NOMO-1 treated with dmso at 0.1 percent for 144 hours (cell line): ENCODE results near the gene AHCYL2.
"Not testable (repeated sequence)": the region's sequence is repeated elsewhere in the genome, so short reads cannot be mapped to it uniquely, and the experiment has no call there.

ENCODE experiments used
- DNase-seq: peaks from one replicate; lab custom pipeline; 2025; ENCODE audit not compliant: unreplicated experiment; lab: John Stamatoyannopoulos, UW

The AHCYL2 gene

DNA sequence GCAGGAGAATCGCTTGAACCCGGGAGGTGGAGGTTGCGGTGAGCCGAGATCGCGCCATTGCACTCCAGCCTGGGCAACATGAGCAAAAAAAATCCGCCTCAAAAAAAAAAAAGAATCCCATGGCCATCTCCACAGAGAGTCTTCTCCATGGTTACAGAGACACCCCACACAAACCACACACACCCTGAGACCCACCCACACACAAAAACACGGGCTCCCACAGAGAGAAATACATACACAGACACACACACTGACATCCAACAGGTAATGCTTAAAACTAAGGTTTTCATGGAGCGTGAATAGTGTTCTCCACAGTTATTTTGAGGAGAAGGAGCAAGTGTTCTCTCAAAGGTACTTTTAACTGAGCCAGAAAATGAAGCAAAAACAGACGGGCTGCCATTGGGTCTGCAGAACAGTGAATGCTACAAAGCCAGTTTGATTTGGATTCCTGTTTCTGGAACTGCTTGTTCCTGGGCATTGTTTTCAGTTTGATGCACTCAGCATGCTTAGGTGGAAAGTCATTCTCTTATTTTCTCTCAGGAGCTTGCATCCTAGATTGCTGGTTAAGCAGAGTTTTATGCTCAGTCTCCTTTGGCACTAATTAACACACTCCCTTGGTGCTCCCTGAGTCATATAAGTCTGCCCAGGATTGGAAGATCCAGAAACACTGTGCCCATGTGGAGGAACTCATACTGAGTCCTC, 15.4 kb downstream of the AHCYL2 start:
- DNase-seq: no peak

DNA sequence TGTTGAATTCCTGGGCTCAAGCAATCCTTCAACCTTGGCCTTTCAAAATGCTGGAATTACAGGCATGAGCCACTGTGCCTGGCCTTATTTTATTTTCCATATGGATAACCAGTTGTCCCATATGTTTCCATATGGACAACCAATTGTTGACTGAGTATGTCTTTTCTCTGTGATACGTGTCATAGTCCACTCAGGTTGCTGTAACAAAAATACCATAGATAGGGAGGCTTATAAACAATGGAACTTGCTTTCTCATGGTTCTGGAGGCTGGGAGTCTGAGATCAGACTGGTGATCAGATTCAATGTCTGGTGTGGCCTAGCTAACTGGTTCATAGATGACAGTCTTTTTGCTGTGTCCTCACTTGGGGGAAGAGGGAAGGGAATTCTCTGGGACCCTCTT, 19.4 kb downstream of the AHCYL2 start:
- no peak for DNase-seq

DNA sequence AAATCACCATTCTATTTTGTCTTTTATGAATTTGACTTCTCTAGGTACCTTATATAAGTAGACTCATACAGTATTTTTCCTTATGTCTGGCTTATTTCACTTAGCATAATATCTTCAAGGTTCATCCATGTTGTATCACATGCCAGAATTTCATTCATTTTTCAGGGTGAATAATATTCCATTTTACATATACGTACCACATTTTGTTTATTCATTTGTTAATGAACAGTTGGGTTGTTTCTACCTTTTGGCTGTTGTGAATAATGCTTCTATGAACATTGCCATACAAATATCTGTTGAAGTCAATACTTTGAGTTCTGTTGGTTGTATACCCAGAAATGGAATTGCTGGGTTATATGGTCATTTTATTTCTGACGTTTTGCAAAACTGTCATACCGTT, 20.7 kb downstream of the AHCYL2 start:
- DNase-seq: no peak

DNA sequence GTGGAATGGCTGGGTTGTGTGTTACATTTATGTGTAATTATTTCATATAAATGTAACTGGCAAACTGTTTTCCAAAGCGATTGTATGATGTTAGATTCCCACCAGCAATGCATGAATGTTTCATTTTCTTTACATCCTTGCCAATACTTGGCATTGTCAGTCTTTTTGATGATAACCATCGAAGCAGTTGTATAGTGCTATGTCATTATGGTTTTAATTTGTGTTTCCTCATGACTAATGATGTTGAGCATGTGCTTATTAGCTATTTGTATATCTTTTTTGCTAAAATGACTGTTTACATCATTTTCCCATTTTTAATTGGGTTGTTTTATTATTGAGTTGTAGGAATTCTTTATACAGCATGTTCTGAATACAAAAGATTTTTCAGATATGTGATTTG, 22.3 kb downstream of the AHCYL2 start:
- no peak for DNase-seq

DNA sequence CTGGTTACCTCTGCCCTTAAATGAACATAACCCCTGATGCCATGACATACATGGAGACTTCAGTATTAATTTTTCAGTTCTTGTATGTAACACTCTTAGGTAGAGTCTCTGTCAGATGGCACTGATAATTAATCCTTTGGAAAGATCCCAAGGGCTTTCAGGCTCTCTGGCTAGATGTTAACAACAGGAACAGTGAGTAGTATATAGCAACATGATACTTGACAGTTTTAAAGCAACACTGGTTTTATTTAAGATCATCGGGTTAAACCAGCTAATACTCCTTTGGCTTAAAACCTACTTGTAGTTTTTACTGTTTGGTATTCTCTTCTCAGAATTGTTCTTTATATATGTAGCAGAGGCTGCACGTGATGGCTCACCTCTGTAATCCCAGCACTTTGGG, 27.3 kb downstream of the AHCYL2 start:
- no peak for DNase-seq

DNA sequence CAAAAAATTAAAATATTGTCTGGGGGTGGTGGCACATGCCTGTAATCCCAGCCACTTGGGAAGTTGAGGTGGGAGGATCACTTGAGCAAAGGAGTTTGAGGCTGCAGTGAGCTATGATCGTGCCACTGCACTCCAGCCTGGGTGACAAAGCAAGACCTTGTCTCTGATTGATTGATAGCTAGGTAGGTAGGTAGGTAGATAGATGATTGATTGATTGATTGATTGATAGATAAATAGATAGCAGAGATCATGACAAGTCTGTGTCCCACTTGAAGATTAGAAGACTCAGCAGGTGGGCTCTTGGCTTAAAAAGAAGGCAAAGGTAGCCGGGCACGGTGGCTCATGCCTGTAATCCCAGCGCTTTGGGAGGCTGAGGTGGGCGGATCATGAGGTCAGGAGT, 27.8 kb downstream of the AHCYL2 start:
- DNase-seq: not testable (repeated sequence)

DNA sequence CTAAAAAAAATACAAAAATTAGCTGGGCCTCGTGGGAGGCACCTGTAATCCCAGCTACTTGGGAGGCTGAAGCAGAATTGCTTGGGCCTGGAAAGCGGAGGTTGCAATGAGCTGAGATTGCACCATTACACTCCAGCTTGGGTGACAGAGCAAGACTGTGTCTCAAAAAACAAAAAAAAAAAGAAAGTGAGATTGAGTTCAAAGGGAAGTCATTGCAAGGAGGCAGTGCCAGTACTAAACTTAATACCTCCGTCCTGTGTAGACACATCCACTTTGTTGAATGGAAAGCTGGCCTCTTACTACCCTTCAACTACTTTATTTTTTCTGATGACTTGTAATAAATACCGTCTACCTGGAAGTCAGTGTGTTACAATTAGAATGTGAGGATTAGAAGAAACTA, 31.0 kb downstream of the AHCYL2 start:
- no peak for DNase-seq

DNA sequence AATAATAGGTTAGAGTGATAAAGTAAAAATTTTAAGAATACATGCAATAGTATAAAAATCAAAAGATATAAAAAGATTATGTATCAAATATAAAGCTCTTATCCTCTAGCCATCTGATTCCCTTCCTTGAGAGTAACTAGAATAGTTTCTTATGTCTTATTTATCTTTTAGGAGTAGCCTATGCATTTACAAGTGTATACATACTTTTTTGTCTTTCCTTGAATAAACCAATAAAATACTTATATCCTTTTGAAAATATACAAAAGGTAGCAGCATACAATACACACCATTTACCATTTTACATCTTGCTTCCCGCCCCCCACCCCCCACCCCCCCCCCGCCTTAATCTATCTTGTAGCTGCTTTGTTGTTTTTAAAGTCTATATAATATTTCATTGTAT, 31.4 kb downstream of the AHCYL2 start:
- no peak for DNase-seq

DNA sequence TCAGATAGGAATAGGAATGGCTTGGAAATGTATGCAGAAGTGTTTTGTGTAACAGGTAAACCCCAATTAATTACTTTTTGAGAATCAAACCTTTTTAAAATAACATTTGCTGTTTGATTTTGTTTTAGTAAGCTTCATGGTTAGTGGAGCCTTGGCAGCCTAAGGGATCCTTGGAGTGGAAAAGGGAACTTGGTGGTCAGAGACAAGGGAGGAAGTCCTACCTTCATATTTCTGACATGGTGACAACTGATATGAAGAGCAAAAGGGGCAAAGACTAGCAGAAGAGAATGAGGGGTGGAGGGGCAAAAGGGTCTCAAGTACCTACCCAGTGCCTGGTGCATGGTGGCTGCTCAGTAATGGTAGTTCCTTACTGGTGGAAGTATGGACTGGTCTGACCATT, 32.3 kb downstream of the AHCYL2 start:
- DNase-seq: no peak

DNA sequence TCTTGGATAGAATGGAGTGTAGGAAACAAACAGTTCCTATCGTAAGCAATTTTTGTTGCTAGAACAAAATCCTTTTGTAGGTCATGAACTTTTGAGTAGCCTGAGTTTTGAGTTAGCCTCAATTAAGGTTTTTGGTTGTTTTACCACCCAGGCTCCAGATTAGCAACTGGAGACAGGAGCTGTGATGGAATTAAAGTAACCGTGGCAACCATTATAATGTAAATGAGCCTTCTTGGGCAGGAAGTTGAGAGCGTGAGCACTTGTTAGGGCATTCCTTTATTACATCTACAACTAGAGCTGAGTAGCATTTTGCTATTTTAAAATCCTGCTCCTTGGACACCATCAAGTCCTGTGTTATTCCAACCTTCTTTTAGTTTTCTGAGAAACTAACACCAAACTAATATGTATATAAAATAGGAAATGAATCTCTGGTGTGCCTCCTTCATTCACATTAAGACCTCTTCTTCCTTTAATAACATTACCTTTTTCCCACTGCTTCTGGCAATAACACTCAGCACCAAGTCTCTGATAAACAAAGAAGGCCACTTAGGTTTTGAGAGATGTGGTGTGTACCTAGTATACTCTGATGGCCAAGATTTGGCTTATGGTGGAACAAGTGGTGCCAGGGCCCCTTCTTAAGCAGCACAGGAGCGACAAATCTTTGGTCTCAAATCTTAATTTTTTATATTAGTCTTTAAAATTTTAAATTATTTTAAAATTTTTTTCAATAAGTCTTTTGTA, 34.0 kb downstream of the AHCYL2 start:
- no peak for DNase-seq

DNA sequence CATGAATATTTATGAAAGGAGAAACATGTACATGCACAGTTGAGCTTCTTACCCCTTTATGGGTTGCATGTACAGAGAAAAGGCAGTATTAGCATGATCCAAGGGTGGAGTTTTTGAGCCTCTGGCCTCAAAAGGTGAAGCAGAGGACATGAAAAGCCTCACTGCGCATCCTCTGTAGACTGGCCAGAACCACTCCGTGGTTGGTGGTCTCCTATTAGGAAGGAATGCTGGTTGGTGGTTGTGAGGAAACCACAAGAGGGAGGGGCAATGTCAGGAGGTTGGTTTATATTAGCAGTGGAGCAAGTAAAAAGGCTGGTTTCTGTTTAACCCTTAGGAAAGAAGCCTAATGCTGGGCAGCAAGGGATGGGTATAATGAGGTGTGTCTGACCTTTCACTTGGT, 37.5 kb downstream of the AHCYL2 start:
- no peak for DNase-seq

DNA sequence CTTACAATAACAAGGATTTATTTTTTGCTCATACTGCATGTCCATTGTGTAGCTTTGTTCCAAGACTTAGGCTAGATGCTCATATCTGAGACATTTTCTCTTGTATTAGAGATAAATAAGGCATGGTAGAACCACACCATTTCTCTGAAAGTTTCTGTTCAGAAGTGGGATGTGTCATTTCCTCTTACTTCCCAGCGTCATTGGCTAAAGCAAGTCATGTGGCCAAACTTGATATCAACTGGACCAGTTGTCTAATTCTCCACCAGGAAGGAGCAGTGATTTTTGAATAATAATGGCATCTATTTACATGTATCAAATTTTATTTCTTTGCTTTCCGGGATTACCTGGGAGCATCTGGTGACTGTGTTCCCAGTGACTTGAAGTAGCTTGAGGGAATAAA, 38.3 kb downstream of the AHCYL2 start:
- DNase-seq: no peak

DNA sequence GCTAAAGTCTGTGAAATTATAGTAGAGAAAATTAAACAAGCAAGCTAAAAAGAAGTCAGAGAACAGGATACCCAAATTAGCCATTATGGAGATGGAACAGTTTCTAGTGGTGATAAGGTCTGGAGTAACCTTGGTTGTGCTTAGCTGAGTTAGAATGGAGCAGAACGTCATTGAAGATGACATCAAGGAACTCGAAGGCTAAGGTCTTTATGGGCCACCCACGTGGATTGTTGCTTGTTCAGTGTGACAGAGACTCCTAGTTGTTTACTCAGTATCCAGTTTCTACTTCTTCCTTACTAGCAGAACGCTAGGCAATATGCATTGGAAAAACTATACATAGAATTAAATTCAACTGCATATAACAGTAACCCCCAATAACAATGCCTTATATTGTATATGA, 39.7 kb downstream of the AHCYL2 start:
- DNase-seq: no peak

DNA sequence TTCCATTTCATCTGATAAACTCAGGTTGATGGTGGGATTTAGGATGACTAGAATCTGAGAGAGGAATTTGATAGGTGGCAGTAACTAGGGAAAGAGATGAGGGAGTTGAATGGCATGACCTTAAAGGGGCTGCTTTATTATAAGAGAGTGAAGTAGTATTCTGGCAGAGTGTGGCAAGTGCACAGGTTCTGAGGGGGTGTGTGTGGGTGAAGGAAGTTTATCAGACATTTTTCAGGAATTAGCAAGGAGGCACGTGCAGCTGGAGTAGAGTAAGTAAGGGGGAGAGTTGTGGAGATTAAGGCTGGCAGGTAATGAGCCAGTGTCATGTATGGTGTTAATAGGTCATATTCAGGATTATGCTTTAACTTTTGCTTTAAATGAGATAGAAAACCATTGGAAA, 40.5 kb downstream of the AHCYL2 start:
- DNase-seq: no peak

DNA sequence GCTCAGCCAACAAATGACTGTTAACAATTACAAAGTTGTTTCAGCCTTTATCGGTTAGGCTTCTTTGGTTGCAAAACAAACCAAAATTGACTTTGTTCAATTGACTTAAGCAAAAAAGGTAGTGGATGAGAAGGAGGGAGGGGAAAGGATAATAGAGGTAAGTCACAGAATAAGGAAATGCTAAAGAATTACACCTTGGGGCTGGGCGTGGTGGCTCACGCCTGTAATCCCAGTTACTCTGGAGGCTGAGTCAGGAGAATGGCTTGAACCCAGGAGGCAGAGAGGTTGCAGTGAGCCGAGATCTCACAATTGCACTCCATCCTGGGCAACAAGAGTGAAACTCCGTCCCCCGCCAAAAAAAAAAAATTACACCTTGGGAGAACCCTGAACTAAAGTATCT, 41.4 kb downstream of the AHCYL2 start:
- no peak for DNase-seq

DNA sequence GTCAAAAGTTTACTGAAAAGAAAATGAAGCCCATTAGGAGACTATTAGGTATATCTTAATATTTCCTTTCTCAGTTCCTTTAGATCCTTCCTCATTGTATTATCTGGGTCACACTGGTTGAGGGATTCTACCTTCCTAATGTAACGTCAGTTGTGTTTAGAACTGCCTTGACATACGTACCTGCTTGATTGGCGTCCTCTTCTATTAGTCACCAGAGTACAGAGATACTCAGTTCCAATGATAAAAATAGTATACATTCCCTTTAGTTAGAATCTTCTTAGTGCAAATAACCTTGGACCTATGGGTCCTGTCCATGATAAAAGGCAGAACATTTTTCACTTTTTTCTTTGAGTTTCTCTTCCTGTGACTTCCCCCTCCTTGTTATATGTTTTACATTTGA, 45.2 kb downstream of the AHCYL2 start:
- DNase-seq: no peak

DNA sequence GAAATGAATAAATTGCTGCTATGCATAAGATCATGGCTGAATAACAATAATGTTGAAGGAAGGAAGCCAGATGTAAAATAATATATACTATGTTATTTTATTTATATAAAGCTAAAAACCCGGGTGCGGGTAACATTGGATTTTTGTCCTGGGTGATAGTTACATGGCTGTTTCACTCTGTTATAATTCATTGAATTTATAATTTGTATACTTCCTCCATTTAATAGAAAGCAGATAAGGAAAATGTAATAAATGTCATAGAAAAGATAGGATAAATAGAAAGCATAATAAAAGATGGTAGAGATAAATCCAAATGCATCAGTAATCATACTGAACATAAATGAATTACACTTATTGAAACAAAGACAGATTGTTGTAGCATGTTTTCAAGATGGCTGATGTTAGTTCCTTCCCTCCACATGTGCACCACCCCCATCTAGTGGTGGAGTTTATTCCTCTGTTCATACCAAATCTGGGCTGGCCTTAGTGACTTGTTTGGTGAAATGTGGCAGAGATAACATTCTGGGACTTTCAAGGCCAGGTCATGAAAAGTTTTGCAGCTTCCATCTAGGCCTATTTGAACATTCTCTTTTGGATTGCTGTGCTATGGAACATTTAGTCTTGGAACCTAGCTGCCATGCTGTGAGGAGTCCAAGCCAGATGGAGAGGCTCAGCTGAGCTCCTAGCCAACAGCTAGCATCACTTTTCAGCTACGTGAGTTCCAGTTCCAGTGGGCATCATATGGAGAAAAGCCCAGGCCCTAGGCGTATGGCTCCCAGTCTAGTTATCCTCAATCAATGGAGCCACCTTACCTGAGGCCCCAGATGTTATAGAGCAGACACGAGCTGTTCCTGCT, 46.9 kb downstream of the AHCYL2 start:
- no peak for DNase-seq

DNA sequence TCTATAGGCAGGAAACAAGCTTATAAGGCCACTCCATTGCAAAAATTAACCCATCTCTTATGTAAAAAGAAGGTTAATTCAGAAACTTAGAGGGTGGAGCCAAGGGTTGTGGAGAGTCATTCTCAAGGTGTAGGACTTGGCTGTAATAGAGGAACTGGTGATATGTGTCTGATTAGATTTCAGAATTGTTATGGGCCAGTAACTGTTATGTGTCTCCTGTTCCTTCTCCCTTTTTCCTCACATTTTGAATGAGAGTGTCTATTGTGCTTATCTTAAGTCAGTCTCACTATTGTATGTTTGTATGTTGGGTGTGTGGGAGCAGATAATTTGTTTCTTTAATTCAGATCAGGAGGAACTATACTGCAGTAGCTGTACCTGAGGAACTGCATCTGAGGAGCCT, 49.1 kb downstream of the AHCYL2 start:
- DNase-seq: no peak

DNA sequence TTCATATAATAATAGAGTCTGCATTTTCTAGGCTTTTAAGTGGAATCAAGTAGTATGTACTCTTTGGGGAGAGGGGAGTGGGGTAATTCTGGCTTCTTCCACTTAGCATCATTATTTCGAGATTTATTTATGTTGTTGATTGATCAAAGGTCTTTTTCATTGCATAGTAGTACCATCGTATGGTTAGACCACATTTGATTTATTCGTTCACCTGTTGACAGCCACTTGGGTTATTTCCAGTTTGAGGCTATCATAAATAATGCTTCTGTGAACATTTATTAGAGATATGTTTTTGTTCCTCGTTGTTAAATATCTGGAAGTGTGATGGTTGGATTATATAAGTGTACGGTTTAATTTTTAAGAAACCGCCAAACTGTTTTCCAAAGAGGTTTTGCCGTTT, 52.8 kb downstream of the AHCYL2 start:
- DNase-seq: no peak

DNA sequence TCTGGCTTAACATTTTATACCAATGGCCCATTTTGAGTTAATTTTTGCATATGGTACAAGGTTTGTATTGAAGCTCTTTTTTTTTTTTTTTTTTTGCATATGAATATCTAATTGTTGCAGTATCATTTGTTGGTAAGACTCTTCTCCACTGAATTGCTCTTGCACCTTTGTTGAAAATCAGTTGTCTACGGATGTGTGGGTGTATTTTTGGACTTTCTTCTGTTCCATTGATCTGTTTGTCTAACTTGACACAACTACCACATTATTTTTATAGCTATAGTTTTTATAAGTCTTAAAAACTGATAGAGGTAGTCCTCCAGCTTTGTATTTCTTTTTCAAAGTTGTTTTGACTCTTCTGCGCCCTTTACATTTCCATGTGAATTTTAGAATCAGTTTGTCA, 53.9 kb downstream of the AHCYL2 start:
- no peak for DNase-seq

DNA sequence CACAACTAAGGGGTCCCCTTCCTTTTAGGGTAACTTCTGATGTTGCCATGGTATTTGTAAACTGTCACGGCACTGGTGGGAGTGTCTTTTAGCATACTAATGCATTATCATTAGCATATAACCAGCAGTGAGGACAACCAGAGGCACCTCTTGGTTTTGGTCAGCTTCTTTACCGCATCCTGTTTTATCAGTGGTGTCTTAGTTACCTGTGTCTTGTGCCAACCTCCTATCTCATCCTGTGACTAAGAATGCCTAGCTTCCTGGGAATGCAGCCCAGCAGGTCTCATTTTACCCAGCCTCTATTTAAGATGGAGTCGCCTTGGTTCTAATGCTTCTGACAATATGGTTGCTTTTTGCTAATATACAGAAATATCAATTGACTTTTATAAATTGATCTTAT, 54.9 kb downstream of the AHCYL2 start:
- no peak for DNase-seq

DNA sequence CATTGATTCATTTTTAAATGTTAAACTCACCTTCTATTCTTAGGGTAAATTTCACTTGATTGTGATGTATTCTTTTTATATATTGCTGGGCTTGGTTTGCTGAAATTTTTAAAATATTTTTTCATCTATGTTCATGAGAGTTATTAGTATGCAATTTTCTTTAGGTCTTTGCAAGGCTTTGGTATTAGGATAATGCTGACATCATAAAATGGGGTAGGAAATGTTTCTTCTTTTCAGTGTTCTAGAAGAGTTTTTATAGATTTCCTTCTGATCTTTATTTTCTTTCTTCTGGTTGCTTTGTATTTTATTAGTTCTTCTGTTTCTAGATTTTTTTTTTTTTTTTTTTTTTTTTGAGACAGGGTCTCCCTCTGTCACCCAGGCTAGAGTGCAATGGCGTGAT, 56.3 kb downstream of the AHCYL2 start:
- no peak for DNase-seq
